ENCODE measurements around the gene CDC73.
A peak's percentile ranks its signal among the peaks of the same experiment; 100 is the strongest.

- TF ChIP-seq CTCF (IDR thresholded peaks at IDR 0.05) (peak; percentile 78 to 99 (median 88)), POLR2A (IDR thresholded peaks at IDR 0.05) (peak in 1 of 2 donors; percentile 92)
Observed at GRCh38 chr1:193121616-193122593, at the start of gene CDC73.
